Ishikawa (cell line): ENCODE data around the gene SNN.

Experiments used
- CEBPB ChIP-seq: IDR thresholded peaks from 2 replicates; pipeline ENCODE4 v1.6.1; 2012
- CREB1 ChIP-seq: IDR thresholded peaks from 2 replicates; pipeline ENCODE4 v1.6.1; 2012; ENCODE audit warnings: low read depth
- EGR1 ChIP-seq: IDR thresholded peaks from 2 replicates; pipeline ENCODE4 v1.6.1; 2012
- EP300 ChIP-seq: IDR thresholded peaks from 2 replicates; pipeline ENCODE4 v1.6.1; 2012; ENCODE audit warnings: borderline replicate concordance
- FOXM1 ChIP-seq: IDR thresholded peaks from 2 replicates; pipeline ENCODE4 v1.6.1; 2012; ENCODE audit warnings: low read depth, borderline replicate concordance
- MAX ChIP-seq: IDR thresholded peaks from 2 replicates; pipeline ENCODE4 v1.6.1; 2012
- NFIC ChIP-seq: IDR thresholded peaks from 2 replicates; pipeline ENCODE4 v1.6.1; 2012
- RAD21 ChIP-seq: IDR thresholded peaks from 2 replicates; pipeline ENCODE4 v1.6.1; 2012; ENCODE audit warnings: low read depth
- REST ChIP-seq: IDR thresholded peaks from 2 replicates; pipeline ENCODE4 v1.6.1; 2012; ENCODE audit warnings: low read depth, mild to moderate bottlenecking
- TAF1 ChIP-seq: IDR thresholded peaks from 2 replicates; pipeline ENCODE4 v1.6.1; 2012; ENCODE audit warnings: low read depth, mild to moderate bottlenecking
- TCF12 ChIP-seq: IDR thresholded peaks from 2 replicates; pipeline ENCODE4 v1.6.1; 2012; ENCODE audit warnings: low read depth
- TEAD4 ChIP-seq: IDR thresholded peaks from 2 replicates; pipeline ENCODE4 v1.6.1; 2012
- YY1 ChIP-seq: IDR thresholded peaks from 2 replicates; pipeline ENCODE4 v1.6.1; 2012; ENCODE audit warnings: low read depth
- ZBTB7A ChIP-seq: IDR thresholded peaks from 2 replicates; pipeline ENCODE4 v1.6.1; 2012; ENCODE audit warnings: low read depth

- no peak for TF ChIP-seq YY1
- no peak for TF ChIP-seq MAX
- TF ChIP-seq TCF12: no peak
- no peak for TF ChIP-seq TAF1
- TF ChIP-seq EP300: no peak
- no peak for TF ChIP-seq CREB1
- no peak for TF ChIP-seq RAD21
- no peak for TF ChIP-seq REST
- TF ChIP-seq TEAD4: no peak
- no peak for TF ChIP-seq NFIC
- no peak for TF ChIP-seq CEBPB
- TF ChIP-seq EGR1: no peak
- TF ChIP-seq FOXM1: no peak
- TF ChIP-seq ZBTB7A: no peak
Measured at GRCh38 chr16:11684231-11685025, 16.2 kb downstream of the SNN start.
